Endometrial microvascular endothelial cells (primary cell): ENCODE measurements around the gene TBCCD1. TPM values are rescaled to one million over a fixed set of nuclear protein-coding genes. Genes with fewer than 3 reads are reported as not detected.
"Not testable (repeated sequence)": the region's sequence is repeated elsewhere in the genome, so short reads cannot be mapped to it uniquely, and the experiment has no call there.

Experiments used
- in situ Hi-C: cut with HindIII; loops from 2 replicates; pipeline ENCODE4 v1.10.0; 2017; ENCODE audit warnings: low sequenced_read_pairs, low pct_unique_long_range_greater_than_20kb; ENCODE audit errors: inconsistent ontology term
- total RNA-seq: library from RNA; depleted of rRNA; stranded (reverse); fragments of >200 nt; gene quantifications from one replicate; pipeline ENCODE4 v1.2.3, GENCODE V29; 2015; ENCODE audit errors: inconsistent ontology term

The TBCCD1 gene
- total RNA-seq, 1 donor from 2014 or later, result 21.6 TPM

DNA sequence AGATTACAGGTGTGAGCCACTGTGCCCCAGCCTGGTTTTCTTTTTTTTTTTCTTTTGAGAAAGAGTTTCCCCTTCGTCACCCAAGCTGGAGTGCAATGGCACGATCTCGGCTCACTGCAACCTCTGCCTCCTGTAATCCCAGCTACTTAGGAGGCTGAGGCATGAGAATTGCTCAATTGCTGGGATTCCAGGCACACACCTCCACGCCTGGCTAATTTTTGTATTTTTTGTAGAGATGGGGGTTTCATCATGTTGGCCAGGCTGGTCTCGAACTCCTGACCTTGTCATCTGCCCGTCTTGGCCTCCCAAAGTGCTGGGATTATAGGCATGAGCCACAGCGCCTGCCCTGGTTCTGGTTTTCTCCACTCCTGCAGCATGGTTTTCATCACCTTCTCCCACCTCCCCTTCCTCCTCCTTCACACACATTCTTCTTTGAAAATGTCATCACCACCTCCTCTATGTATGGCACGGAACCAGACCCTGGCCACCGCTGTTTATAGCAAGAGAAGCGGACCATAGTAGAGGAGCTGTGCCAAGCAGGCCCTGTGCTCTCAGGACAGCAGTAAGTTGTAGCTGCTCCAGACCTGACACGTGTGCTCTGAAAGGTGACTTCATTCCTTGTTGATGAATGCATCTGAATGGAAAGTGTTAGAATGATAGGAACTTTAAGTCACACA is 31.1 kb upstream of the TBCCD1 start:
- in situ Hi-C loops, result no loop called here

DNA sequence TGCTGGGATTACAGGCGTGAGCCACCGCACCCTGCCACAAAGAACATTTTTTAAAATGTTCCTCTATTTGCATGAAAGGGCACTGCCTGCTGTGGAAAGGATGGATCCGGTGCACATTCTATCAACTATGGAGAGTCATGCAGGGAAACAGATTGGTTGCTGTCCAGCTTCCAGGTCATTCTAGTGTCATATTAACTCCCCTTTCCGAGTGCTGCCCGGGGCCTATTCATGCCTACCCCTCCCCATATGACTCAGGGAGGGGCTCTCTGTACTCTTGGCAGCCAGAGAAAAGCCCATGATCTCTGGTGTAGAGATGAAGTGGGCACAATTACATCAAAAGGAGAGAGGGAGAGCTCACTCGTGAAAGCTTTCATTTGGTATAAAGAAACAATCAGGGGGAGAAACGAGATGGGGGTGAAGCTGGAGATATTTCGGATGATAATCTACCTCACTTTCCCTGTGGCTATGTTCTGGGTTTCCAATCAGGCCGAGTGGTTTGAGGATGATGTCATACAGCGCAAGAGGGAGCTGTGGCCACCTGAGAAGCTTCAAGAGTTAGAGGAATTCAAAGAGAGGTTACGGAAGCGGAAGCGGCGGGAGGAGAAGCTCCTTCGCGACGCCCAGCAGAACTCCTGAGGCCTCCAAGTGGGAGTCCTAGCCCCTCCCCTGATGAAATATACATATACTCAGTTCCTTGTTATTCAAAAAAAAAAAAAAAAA is 29.6 kb upstream of the TBCCD1 start:
- in situ Hi-C loops, result no loop called here

- in situ Hi-C loops, result no loop called here
These were observed 27.5 kb upstream of the TBCCD1 start for GRCh38 chr3:186594591-186595113.

DNA sequence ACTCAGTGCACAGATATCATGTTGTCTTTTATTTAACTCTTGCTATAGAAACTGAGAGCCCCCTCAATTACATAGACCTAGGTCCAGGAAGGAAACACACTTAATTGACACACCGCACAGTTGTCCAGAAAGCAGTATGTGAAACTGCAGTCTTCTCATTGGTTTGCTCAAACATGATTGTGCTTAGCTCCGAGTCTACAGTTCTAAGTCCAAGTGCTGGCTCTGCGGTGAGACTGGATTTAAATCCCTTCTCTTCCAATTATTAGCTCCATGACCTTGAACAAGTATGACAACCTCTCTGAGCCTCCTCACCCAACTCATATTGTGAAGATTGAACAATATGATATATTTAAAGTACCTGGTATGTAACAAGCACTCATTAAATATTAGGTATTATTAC is 26.7 kb upstream of the TBCCD1 start:
- in situ Hi-C loops, result no loop called here

DNA sequence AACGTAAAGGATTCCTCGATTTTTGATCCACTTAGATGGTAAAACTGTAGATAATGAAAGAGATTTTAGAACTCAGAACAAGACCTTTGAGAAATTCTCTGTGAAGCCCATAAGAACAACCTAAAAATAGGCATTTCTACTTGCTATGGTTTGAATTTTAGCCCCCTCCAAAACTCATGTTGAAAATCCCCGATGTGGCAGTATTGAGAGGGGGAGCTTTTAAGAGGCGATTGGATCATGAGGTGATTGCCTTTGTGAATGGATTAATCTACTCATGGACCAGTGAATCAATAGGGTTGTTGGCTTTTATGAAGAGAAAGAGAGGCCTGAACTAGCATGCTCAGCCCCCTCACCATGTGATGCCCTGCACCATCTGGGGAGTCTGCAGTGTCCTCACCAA is 25.5 kb upstream of the TBCCD1 start:
- in situ Hi-C loops, result no loop called here

DNA sequence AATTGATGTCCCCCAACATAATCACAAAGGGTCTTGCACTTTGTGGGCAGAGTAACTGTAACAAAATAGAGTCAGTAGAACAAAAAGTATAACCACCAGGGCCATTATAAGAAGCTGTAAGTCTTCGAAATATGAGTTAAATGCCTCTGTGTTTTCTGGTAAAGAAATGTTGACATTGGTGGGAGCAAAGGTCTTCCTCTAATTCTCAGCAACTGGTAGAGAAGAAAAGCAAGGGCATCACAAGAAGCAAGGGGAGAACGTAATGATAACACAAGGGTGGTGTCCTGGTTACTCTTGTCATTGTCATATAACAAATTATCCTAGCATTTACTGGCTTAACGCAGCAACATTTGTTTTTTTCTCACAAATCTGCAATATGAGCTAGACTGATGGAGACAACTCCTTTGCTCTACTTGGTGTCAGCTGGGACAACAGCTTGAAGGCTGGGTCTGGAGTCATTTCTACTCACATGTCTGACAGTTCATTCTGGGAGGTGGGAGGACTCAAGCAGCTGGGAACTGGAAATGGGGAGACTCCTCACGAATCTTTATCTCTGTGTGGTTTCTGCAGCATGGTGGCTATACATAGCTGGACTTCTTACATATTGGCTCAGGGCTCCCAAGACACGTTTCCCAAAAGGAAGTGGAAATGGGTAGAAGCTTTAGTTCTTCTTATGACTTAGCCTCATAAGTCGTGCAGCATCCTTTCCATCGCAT is 23.6 kb upstream of the TBCCD1 start:
- in situ Hi-C loops, result no loop called here

- in situ Hi-C loops, result no loop called here
These were observed 22.9 kb upstream of the TBCCD1 start for GRCh38 chr3:186589856-186590579.

DNA sequence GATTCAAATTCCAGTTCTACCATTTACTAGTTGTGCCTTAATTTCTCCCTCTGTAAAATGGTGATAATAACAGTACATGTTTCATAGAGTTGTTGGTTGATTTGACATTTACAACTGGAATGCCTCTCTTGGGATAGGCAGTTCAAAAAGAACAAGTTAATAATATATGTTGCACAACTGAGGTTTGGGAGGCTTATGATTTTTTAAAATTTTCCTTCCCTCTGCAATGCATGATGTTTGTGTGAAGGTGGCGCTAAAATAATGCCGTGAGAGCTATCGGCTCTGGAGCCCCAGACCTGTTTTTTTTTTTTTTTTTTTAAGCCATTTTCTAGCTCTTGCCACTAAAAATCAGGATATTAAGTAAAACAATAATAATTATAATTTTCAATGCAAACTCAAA is 22.0 kb upstream of the TBCCD1 start:
- in situ Hi-C loops, result no loop called here

DNA sequence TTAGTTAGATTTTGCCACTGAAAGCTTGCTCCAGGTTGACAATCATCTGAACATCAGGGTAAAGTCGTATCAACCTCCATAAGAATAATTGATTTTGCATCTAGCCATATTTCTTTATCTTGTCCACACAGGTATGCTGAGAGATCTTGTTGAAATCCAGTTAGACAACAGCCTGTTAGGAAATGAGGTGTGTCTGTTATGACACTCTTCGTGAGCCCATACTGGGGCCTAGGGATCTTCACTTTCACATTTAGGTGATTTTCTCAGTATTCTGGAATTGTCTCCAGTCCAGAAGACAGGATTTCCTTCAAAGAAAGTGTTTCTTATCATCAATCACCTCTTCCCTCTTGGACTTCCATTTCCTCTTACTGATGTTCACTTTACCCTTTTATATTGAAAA is 21.5 kb upstream of the TBCCD1 start:
- in situ Hi-C loops, result no loop called here

DNA sequence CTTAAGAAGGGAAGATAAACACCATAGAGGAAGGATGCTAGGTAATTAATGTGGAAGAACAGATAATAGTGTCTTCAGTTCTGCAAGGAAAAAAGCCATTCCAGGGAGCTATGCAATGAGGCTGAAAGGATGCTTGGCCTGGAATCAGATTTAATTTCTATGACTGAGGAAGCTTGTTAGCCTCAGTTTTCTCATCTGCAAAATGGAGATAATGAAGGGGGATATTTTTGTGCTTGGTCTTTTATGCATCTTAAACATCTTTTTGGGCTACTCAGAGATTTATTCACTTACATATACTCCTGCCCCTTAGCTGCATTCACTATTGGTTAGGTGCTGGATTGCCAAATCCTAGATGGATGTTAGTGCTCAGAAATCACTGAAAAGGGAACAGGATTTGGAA is 20.0 kb upstream of the TBCCD1 start:
- in situ Hi-C loops, result no loop called here

GRCh38 chr3:186586245-186586644 is 19.1 kb upstream of the TBCCD1 start:
- in situ Hi-C loops, result not testable (repeated sequence)

DNA sequence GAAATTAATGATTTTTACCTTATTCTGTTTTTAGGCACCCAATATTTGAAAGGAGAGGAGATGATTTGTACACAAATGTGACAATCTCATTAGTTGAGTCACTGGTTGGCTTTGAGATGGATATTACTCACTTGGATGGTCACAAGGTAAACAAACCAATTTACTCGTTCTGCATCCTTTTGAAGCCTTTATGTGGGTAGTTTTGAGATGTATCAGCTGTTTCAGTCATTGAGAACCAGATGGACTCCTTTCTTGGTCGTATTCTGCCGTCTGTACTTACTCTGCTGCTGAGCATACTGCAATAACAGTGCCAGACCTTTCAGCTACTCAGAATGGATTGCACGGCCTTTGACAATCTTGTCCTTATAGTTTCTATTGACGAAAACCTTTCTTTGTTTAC is 16.7 kb upstream of the TBCCD1 start:
- in situ Hi-C loops, result no loop called here

GRCh38 chr3:186582541-186582940 is 15.4 kb upstream of the TBCCD1 start:
- in situ Hi-C loops, result no loop called here

DNA sequence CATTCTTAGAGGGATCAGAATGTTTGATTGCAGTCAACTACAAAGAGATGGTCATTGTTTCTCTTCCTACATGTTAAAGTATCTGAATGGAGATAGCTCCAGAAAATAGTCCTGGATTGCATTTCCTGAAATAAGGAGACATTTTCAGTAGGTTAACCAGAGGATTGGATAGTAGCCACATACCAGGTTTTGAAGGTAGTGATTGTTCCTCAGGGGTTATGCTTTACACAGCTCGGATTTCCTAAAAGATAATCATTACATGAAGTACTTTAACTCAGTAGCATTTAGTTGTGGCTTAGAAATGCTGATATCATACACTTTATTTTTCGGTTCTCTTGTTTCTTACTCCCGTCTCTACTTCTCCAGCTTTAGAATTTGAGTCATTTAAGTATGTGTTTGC is 13.6 kb upstream of the TBCCD1 start:
- in situ Hi-C loops, result no loop called here

DNA sequence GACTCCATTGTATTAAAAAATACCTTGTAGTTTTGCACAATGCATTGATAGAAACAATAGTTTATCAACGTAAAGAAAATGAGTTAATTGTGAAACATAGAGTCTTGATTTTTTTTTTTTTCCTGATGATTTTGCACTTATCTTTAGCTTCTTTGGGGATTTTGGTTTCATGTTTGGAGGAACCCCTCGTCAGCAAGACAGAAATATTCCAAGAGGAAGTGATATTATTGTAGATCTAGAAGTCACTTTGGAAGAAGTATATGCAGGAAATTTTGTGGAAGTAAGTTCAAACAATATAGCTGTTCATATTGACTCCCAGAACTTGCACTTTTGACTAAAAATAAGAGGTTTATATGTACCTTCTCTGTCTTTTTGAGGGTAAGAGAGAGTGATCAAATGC is 10.4 kb upstream of the TBCCD1 start:
- in situ Hi-C loops, result no loop called here

- in situ Hi-C loops, result no loop called here
These were observed 4.5 kb upstream of the TBCCD1 start for GRCh38 chr3:186571644-186572013.

GRCh38 chr3:186570941-186571643 is 4.0 kb upstream of the TBCCD1 start:
- in situ Hi-C loops, result no loop called here

GRCh38 chr3:186570096-186570940 is 3.2 kb upstream of the TBCCD1 start, which contains the start of gene DNAJB11:
Gene DNAJB11 (plus strand): TSS chr3:186570720. CDS start chr3:186570898, 178 bp downstream.
- in situ Hi-C loops, result no loop called here
